NCI-H446 treated with DMSO at 0.1 percent for 48 hours (cell line): ENCODE data around the gene MTR.
"Not testable (repeated sequence)": the region's sequence is repeated elsewhere in the genome, so short reads cannot be mapped to it uniquely, and the experiment has no call there.

Source experiments
- DNase-seq: peaks from one replicate; lab custom pipeline; 2025; lab: John Stamatoyannopoulos, UW

MTR gene

DNA sequence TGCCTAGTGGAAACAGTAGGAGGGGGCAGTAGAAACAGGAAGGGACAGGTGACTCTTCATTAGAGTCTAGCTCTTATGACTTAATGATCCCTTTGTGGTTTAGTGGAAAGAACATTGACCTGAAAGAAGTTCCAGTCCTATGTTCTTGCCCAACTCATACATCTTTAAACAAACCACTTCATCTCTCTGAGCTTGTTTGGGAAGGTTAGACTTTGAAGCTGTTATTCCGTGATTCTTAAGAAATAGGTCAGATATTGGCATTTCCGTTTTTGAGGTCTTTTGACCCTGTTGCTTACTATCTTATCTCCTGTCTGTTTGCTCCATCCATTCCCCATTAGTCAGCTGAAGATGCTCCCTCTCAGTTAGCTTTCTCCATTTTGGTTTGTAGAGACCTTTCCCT is 38.5 kb downstream of the MTR start:
- no peak for DNase-seq

- DNase-seq, result no peak
These were observed 39.8 kb downstream of the MTR start for GRCh38 chr1:236834876-236835275.

DNA sequence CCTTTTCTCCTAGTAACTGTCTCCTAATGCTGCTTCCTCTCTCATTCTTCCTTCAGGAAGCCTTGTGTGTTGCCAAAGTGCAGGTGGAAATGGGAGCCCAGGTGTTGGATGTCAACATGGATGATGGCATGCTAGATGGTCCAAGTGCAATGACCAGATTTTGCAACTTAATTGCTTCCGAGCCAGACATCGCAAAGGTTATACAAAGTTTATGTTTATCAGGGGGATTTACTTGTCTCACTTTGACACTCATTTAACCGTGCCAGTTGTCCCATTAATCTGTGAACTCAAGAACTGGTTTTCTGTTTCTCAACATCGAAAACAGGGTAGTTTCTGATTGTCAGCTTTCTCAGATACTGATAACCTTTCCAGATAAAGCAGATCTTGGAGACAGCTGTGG is 40.4 kb downstream of the MTR start:
- DNase-seq, result no peak

GRCh38 chr1:236836157-236836556 is 41.1 kb downstream of the MTR start:
- DNase-seq, result no peak

DNA sequence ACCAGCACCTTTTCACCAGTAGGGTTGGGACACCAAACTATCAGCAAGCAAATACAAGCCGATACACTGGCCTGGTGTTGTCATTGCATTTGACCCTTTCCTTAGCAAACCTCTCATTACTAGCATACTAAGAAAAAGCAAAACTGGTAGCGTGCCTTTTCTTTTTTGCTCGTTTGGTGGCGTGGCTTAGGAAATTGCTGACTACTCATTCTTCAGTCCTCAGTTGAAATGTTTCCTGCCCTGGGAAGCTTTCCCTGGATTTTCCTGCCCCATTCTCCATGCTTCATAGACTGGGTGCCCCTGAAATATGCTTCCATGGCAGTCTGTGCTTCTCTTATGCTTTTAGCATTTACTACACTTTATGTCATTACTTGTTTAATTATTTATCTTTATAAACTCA is 42.0 kb downstream of the MTR start:
- no peak for DNase-seq

DNA sequence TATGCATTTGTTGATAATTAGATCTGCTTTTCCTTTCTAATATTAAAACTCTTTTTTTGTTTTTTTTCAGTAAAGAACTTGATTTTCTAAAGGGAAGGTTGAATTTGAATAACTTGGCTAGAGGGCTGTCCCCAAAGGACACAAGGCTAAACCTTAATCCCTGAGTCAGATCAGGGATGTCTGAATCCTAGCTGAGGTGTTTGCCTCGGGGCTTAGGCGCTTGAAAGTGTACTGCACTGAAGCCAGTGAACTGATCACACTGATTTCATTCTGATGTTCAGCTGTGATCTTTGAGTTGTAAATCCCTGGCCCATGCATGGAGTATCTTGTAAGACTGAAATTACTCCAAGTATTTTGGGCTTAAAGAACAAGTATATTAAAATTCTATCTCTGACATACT is 42.8 kb downstream of the MTR start:
- no peak for DNase-seq

DNA sequence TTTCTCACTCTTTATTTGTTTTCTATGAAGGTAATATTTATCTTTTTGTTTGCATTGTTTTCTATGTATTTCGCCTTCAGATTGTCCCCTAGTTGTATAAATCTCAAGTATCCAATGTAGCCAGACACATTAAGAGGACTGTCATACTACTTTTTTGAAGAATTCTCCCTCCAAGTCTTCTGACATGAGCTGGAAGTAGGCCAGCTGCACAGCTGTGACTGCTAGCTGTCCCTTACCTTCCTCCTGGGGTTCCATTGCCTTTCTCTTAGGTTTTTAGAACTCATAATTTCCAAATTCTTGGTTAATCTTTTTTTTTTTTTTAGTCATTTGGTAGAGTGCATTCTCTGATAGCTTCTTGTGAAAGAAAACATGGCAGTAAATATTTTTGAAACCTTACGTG is 46.2 kb downstream of the MTR start:
- no peak for DNase-seq

DNA sequence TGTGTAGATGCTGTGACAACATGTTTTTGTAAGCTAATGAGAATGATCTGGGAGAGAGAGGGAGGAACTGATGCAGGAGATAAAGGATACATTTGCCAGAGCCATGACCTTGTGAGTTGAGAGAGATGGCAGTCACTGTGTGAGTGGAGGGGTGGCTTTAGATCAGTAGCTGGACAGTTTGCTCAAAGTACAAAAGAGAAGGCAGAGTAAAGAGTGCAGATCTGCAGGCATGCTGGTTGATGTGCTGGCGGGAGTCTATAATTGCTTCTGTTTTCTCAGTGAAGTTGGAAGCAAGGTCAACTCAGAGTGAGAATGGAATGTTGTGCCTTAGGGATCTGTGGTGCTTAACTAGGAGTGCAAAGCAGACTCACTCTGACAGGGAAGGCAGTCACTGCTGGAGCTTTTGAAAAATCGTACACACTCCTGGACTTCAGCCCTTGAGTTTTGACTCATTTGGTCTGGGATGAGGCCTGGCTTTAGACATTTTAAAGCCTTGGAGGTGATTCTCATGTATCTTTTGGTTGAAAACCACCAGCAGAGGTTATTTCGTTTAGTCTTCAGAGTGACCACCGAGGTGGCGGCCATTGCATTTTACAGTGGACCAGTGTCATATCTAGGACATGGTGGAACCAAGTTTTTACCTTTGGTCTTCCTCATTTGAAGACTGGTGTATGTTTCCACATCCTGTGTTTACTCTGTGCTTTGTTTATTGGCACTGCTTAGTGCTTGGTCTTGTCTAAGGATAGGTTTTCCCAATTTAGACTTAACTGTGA is 49.6 kb downstream of the MTR start:
- DNase-seq, result no peak

- DNase-seq, result no peak
These were observed 50.7 kb downstream of the MTR start for GRCh38 chr1:236845830-236846229.

DNA sequence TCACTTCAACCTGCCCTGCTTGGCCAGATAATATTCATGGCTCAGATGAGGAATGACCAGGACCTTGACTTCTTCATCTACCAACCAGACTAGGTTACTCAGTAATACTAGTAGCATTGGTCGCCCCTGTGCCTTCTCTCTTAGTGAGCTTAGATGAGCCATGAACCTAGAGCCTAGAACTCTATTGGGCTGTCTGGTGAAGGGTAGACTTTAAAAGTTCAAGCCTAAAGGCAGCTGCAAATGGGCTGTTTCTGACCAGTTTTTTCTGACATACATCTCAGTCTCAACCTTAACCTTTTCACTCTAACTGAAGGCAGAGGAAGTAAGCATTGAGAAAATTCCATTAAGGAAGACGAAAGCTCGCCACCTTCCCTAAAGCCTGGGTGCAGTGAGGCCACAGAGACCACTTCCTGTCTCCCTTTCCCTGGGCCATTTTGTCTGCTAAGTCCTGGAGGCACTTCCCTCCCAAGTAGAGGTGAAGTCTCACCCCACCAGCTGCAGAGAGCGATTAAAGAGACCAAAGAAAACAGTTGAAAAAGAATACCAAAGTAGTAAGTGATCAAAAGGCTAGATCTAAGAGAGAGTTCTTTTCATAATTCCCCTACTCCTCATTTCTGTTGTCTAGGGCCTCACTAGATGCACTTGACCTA is 53.3 kb downstream of the MTR start:
- DNase-seq, result no peak

- DNase-seq, result no peak
These were observed 55.2 kb downstream of the MTR start for GRCh38 chr1:236850077-236850979.

GRCh38 chr1:236851871-236852270 is 56.8 kb downstream of the MTR start:
- no peak for DNase-seq

GRCh38 chr1:236853921-236854604 is 59.0 kb downstream of the MTR start:
- DNase-seq, result no peak

DNA sequence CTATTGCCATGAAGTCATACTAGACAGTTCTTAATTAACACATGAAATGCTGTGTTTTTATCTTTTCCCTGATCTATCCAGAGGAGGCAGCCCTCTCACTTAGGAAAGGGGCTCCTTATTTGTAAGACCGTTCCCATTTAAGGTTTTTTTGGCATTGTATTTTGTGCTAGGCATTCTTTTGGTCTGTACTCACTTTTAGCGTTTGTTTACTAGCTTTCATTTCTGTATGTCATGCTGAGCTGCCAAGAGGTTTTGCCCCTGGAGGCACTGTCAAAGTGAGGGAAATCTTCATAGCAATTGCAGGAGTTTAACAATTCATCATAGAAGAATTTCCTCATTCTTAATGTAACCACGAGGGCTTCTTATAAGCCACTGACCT is 59.5 kb downstream of the MTR start:
- DNase-seq, result no peak

DNA sequence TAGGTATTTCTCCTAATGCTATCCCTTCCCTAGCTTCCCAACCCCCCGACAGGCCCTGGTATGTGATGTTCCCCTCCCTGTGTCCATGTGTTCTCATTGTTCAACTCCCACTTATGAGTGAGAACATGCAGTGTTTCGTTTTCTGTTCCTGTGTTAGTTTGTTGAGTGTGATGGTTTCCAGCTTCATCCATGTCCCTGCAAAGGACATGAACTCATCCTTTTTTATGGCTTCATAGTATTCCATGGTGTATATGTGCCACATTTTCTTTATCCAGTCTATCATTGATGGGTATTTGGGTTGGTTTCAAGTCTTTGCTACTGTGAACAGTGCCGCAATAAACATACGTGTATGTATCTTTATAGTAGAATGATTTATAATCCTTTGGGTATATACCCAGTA is 61.6 kb downstream of the MTR start:
- DNase-seq, result not testable (repeated sequence)

- DNase-seq, result no peak
These were observed 63.1 kb downstream of the MTR start for GRCh38 chr1:236858165-236858564.

GRCh38 chr1:236860101-236860500 is 65.0 kb downstream of the MTR start:
- DNase-seq, result no peak

GRCh38 chr1:236860674-236861073 is 65.6 kb downstream of the MTR start:
- no peak for DNase-seq

DNA sequence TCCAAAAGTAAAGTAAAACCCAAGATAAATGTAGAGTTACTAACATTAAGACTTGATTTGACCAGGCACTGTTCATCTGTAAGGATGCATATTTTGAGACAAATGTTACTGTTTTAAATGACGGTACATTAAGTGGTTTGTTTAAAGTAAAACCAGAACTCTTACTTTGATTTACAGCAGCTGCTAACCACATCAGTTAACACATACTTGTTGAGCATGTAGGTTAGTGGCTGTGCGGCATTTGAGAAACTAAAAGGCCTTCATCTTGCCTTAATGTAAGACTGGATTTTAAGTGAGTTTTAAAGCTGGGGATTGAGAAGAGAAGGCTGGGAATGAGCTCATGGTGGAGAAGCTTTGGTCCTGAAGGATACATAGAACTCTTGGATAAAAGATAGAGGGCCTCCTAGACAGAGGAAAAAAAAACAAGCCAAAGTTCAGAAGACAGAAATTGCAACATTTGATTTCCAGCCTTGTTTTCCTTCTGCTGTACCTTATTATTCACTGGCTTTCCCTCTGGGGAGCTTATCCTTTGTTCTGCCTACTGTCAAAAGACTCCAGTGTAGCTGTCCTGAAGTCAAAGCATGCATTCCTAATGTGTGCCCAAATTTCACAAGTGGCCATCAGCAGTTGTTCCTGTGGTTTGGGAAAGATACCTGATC is 66.6 kb downstream of the MTR start:
- DNase-seq, result no peak

GRCh38 chr1:236862219-236862591 is 67.1 kb downstream of the MTR start:
- DNase-seq, result no peak

GRCh38 chr1:236862615-236863211 is 67.6 kb downstream of the MTR start:
- no peak for DNase-seq
